ENCODE measurements around the gene FKBP3.

DNA sequence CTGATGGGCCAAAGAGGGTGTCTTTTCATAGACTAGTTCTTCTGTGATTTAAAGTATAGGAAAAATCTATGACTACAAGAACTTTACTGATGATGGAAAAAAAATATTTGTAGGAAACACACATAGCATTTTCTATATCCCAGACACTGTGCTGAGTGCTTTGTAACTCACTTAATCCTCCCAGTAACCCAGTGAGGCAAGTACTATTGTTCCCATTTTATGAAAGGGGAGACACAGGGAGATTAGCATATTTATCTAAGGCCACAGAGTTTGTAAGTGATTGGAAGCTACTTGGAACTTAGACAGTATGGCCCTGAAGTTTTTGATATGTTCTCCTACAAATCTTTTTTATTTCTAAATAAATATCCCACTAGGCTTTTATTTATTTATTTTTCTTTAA, 30.5 kb downstream of the FKBP3 start:
- TF ChIP-seq CTCF (IDR thresholded peaks at IDR 0.05) (no peak), POLR2A (IDR thresholded peaks at IDR 0.05) (no peak)

Data from lower leg skin (tissue), 3 donors.